T47D (cell line): ENCODE data around the gene FLAD1.
"Not testable (repeated sequence)": the region's sequence is repeated elsewhere in the genome, so short reads cannot be mapped to it uniquely, and the experiment has no call there.

Source experiments
- DNase-seq, 2 experiments: peaks; one replicate each; pipeline versions ENCODE4 v3.0.0 to v3.0.0-alpha.2; 2011 to 2012; ENCODE audit warnings: low read depth in 1 of 2, low spot score in 1 of 2
- JUND ChIP-seq: IDR thresholded peaks from 2 replicates; pipeline ENCODE4 v1.6.1; 2012; ENCODE audit warnings: low read depth
- in situ Hi-C: cut with HindIII; loops from 2 replicates; pipeline ENCODE4 v1.10.0; 2016; ENCODE audit warnings: low sequenced_read_pairs, low pct_unique_long_range_greater_than_20kb

Gene FLAD1

GRCh38 chr1:154992721-154993571 lies 9.8 kb downstream of the FLAD1 start:
- no peak for DNase-seq
- no peak for TF ChIP-seq JUND
- in situ Hi-C loops: no loop called here

- no peak for TF ChIP-seq JUND
- in situ Hi-C loops: no loop called here
Observed at GRCh38 chr1:154993572-154994268, 10.6 kb downstream of the FLAD1 start, which contains the start of gene LENEP. Gene LENEP (plus strand): TSS chr1:154993586. CDS start chr1:154993608, 22 bp downstream.

GRCh38 chr1:154994269-154994587 lies 11.1 kb downstream of the FLAD1 start:
- TF ChIP-seq JUND: no peak
- in situ Hi-C loops: no loop called here
- DNase-seq: no peak

More at GRCh38 chr1:154993572-154994268, 10.6 kb downstream of the FLAD1 start, which contains the start of gene LENEP:
- no peak for DNase-seq

DNA sequence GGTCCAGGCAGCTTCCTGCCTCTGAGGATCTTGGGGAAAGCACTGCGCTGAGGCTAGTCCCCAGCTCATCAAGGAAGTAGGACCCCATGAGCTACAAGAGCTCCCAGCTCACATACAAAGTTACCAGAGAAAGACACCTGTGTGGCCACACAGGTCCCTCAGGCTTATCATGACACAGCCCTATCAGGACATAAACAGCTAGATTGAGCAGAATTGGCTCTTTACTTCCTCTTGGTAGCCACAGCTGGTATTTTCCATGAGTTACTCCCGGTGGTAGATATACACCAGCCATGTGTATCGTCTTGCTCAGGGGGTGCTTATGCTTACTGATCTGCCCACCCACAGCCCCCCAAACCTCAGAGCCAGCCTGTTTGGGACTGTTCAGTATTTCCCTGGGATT lies 11.4 kb downstream of the FLAD1 start:
- in situ Hi-C loops: no loop called here
- no peak for DNase-seq
- TF ChIP-seq JUND: no peak

DNA sequence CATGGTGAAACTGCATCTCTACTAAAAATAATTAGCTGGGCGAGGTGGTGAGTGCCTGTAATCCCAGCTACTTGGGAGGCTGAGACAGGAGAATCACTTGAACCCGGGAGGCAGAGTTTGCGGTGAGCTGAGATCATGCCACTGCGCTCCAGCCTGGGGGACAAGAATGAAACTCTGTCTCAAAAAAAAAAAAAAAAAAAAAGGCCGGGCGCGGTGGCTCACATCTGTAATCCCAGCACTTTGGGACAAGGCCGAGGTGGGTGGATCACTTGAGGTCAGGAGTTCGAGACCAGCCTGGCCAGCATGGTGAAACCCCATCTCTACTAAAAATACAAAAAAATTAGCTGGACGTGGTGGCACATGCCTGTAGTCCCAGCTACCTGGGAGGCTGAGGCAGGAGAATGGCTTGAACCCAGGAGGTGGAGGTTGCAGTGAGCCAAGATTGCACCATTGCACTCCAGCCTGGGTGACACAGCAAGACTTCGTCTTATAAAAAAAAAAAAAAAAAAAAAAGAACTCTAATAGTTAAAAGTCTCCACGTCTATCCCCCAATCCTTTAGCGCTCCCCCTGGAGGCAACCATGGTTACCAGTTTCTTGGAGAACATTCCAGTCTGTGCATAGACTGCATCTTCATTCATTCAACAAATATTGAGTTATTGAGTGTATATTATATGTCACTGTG lies 12.3 kb downstream of the FLAD1 start:
- in situ Hi-C loops: not testable (repeated sequence)
- DNase-seq: peak in 1 of 2 experiments; percentile 84

- no peak for DNase-seq
- TF ChIP-seq JUND: no peak
- in situ Hi-C loops: no loop called here
Observed at GRCh38 chr1:154996966-154997701, 14.0 kb downstream of the FLAD1 start.

DNA sequence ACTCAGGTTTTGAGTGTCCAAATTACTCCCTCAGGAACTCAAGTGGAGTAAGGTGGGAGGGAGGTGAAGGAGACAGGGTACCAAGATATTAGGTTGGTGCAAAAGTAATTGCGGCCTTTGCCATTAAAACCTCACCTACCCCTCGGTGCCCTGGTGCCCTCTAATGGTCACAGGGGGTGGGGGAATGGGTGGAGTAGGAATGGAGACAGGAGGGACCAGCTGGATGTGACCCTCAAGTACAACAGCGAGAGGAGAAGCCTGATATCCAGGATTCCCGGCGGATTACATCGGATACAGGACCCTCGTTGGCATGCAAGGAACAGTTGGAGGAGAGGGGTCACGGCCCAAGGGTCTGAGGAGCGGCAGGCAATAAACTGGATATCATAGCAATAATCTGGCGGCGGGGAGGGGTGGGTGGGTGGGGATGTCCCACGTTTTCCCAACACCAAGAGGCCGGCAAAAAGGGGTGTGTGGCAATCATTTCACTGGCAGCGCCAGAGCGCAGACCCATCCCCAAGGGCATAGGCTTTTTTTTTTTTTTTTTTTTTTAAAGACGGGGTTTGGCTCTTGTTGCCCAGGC lies 15.1 kb downstream of the FLAD1 start:
- no peak for TF ChIP-seq JUND
- DNase-seq: no peak
- in situ Hi-C loops: no loop called here

DNA sequence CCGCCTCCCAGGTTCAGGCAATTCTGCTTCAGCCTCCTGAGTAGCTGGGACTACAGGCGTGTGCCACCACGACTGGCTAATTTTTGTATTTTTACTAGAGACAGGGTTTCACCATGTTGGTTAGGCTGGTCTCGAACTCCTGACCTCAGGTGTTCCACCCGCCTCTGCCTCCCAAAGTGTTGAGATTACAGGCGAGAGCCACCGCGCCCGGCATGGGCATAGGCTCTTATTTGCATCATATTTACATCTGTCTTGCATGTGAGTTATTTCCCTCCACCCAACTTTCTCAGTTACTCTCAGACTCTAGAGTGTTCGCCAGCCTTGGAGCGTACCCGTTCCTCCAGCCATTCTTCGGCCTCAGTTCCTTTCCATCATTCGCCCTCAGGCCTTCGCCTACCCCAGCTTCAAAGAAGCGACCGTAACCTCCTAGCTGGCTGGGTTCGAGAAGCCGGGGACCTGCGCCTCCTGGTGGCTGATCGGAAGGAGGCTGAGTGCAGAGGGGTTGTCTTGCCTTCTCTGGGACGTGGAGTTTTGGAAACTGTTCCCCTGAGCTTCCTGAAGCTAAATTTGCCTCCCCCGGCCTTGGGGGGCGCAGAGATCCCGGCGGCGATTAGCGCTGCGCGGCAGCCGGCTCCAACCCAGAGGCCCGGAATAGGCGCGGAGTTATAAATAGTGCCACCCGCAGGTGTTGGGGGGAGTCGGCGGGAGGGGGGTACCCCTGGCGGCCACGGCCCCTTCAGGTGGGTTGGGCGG lies 15.8 kb downstream of the FLAD1 start:
- in situ Hi-C loops: no loop called here
- DNase-seq: peak; percentile 68 to 88
- TF ChIP-seq JUND: no peak

- in situ Hi-C loops: no loop called here
- DNase-seq: peak; percentile 59 to 87
- TF ChIP-seq JUND: no peak
Observed at GRCh38 chr1:154999571-155000410, 16.6 kb downstream of the FLAD1 start.

DNA sequence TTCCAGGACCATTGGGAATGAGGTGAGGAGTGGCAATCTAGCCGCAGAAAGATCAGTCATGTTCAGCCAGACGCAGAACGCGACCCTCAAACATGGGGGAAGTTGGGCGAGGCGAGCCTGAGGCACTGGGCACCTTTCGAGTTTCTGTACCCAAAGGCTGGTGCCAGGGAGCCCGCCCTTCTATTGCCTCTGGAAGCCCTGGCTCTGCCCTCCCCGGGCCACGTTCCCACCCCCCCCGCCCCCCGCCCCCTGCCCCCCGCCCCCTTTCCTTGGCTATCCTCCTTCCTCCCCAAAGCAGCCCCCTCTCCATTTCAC lies 17.2 kb downstream of the FLAD1 start:
- no peak for TF ChIP-seq JUND
- DNase-seq: no peak
- in situ Hi-C loops: no loop called here

GRCh38 chr1:155000726-155001424 lies 17.7 kb downstream of the FLAD1 start:
- in situ Hi-C loops: no loop called here
- no peak; the same call in none of the 2 replicates for TF ChIP-seq JUND
- peak; percentile 87 to 100 for DNase-seq
